ENCODE data around the gene SMCO4. TPM values are rescaled to one million over a fixed set of nuclear protein-coding genes. Genes with fewer than 3 reads are reported as not detected.
"Not testable (repeated sequence)": the region's sequence is repeated elsewhere in the genome, so short reads cannot be mapped to it uniquely, and the experiment has no call there.

The SMCO4 gene
- total RNA-seq, 6 experiments from 2014 or later = 43.5 to 106 (median 51.8) TPM

- Histone ChIP-seq H3K4me1 (no peaks in the 10 kb centered on the region), H3K4me3 (no peak overlapping the region), H3K27me3 (no peaks in the 10 kb centered on the region), H3K9me3 (no peaks in the 10 kb centered on the region), H3K27ac (no peak overlapping the region), H3K36me3 (no peaks in the 10 kb centered on the region)
- TF ChIP-seq CTCF (IDR thresholded peaks at IDR 0.05) = no peak
- no peak for TF ChIP-seq POLR2A (IDR thresholded peaks at IDR 0.05)
- no peak for ATAC-seq
- intact Hi-C loops (cut with DNase I) = no loop called here
- DNase-seq = no peak
- 95% methylated on average over 4 of the region's 9 CpGs for WGBS (ENCODE audit: insufficient coverage, low coverage, low lambda C conversion rate, missing lambda C conversion rate)
These were observed 84.9 kb downstream of the SMCO4 start for GRCh38 chr11:93458286-93458685.

GRCh38 chr11:93444617-93445073 is 98.5 kb downstream of the SMCO4 start:
- Histone ChIP-seq H3K36me3 (no peaks in the 10 kb centered on the region), H3K27ac (no peak overlapping the region), H3K4me3 (no peak overlapping the region), H3K4me1 (no peaks in the 10 kb centered on the region), H3K9me3 (no peaks in the 10 kb centered on the region), H3K27me3 (no peaks in the 10 kb centered on the region)
- 20% methylated on average over 1 of the region's 8 CpGs for WGBS (ENCODE audit: insufficient coverage, low coverage, low lambda C conversion rate, missing lambda C conversion rate)
- ATAC-seq (no peak), DNase-seq (no peak)
- intact Hi-C loops (cut with DNase I) = no loop called here
- no peak for TF ChIP-seq CTCF (IDR thresholded peaks at IDR 0.05)
- no peak for TF ChIP-seq POLR2A (IDR thresholded peaks at IDR 0.05)

- DNase-seq; H3K4me1 ChIP-seq; H3K9me3 ChIP-seq; intact Hi-C loops (cut with DNase I); H3K27me3 ChIP-seq; H3K4me3 ChIP-seq; H3K36me3 ChIP-seq; H3K27ac ChIP-seq; ATAC-seq: not testable (repeated sequence)
- WGBS (ENCODE audit: insufficient coverage, low coverage, low lambda C conversion rate, missing lambda C conversion rate) = 75% methylated on average over 2 of the region's 2 CpGs
These were observed 100.0 kb downstream of the SMCO4 start for GRCh38 chr11:93443232-93443631.

- Histone ChIP-seq H3K4me1 (no peaks in the 10 kb centered on the region), H3K36me3 (no peaks in the 10 kb centered on the region), H3K9me3 (no peaks in the 10 kb centered on the region), H3K4me3 (no peak overlapping the region), H3K27me3 (no peaks in the 10 kb centered on the region), H3K27ac (no peak overlapping the region)
- ATAC-seq (no peak), DNase-seq (no peak)
- intact Hi-C loops (cut with DNase I) = no loop called here
- 76% methylated on average over 3 of the region's 3 CpGs for WGBS (ENCODE audit: insufficient coverage, low coverage, low lambda C conversion rate, missing lambda C conversion rate)
- no peak for TF ChIP-seq CTCF (IDR thresholded peaks at IDR 0.05)
These were observed 110.9 kb downstream of the SMCO4 start for GRCh38 chr11:93432247-93432646.

Small RNA genes lying within 50 kb of the gene (small RNA-seq; reads per million reads assigned to genes)
- 0 reads per million in 2 experiments for gene RN7SL223P

Other genes starting within 250 kb of the SMCO4 start
- not detected for gene DEUP1, start 212.6 kb downstream of the SMCO4 start, total RNA-seq
- 10 to 100 TPM in 1 of 6 experiments, 1 to 10 TPM in 5; 3.2 to 10.6 (median 3.9) TPM for gene CEP295, start 118.3 kb upstream of the SMCO4 start, total RNA-seq
- 10 to 100 TPM; 28.0 to 69.2 (median 49.3) TPM for gene TAF1D, start 198.1 kb upstream of the SMCO4 start, total RNA-seq
- 100 to 1,000 TPM in 4 of 6 experiments, 10 to 100 TPM in 2; 79.9 to 204 (median 124) TPM for gene C11orf54, start 198.3 kb upstream of the SMCO4 start, total RNA-seq
- 10 to 100 TPM in 1 of 6 experiments, 1 to 10 TPM in 5; 4.8 to 10.1 (median 8.5) TPM for gene MED17, start 240.9 kb upstream of the SMCO4 start, total RNA-seq